Endothelial cell of umbilical vein (primary cell): ENCODE results near the gene ZNF628.

ENCODE experiments used
- CTCF ChIP-seq, 2 donors: IDR thresholded peaks; 1 replicate in 1 of 2; 2 replicates in 1 of 2; pipeline ENCODE4 v1.5.1; 2011; ENCODE audit warnings: low read length in 2 of 2, mild to moderate bottlenecking in 2 of 2, moderate library complexity in 2 of 2, control low read depth in 1 of 2, inconsistent platforms in 1 of 2, low read depth in 1 of 2; ENCODE audit not compliant: insufficient read depth in 1 of 2; ENCODE audit errors: extremely low read depth in 1 of 2
- EZH2 ChIP-seq: IDR thresholded peaks from 2 replicates; pipeline ENCODE4 v1.6.1; 2012; ENCODE audit warnings: borderline replicate concordance, low read depth, mild to moderate bottlenecking, moderate library complexity, low read length, inconsistent platforms; ENCODE audit not compliant: severe bottlenecking
- FOS ChIP-seq: IDR thresholded peaks from 2 replicates; pipeline ENCODE4 v1.6.1; 2011; ENCODE audit warnings: mild to moderate bottlenecking, low read length, moderate library complexity, borderline replicate concordance; ENCODE audit not compliant: insufficient read depth
- JUN ChIP-seq: IDR thresholded peaks from 2 replicates; pipeline ENCODE4 v1.6.1; 2011; ENCODE audit warnings: borderline replicate concordance, low read depth; ENCODE audit not compliant: insufficient read length, insufficient read depth
- MAX ChIP-seq: IDR thresholded peaks from 2 replicates; pipeline ENCODE4 v1.6.1; 2011; ENCODE audit not compliant: insufficient read depth, insufficient read length
- MYC ChIP-seq: IDR thresholded peaks from one replicate; pipeline ENCODE4 v1.6.1; 2011; ENCODE audit warnings: mild to moderate bottlenecking, low read depth, low read length
- POLR2A ChIP-seq: IDR thresholded peaks from 2 replicates; pipeline ENCODE4 v1.6.1; 2012; ENCODE audit warnings: low read depth, mild to moderate bottlenecking, control low read depth, low read length
- POLR2AphosphoS5 ChIP-seq: IDR thresholded peaks from 2 replicates; pipeline ENCODE4 v1.6.1; 2012; ENCODE audit warnings: low read depth, mild to moderate bottlenecking, control low read depth, low read length, moderate library complexity; ENCODE audit not compliant: insufficient read depth

DNA sequence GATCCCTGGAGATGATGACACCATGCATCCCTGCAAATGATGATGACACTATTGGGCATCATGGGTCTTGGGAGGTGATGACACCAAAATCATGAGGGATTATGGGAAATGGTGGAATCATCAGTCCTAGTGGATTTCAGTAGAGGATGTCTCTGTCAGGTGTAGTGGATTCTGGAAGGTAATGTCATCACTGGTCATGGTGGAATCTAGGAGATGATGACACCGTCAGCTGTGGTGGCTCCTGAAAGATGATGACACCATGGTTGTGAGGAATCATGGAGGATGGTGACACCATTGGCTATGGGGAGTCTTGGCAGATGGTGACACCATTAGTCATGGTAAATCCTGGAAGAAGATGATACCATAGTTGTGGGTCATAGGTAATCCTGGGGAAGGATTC is 45.2 kb upstream of the ZNF628 start:
- TF ChIP-seq POLR2A (no peak), CTCF (IDR thresholded peaks at IDR 0.05; ENCODE audit: extremely low read depth in 1 of 2, insufficient read depth in 1 of 2, low read depth in 1 of 2, low read length in 2 of 2) (no peak), POLR2AphosphoS5 (no peak), FOS (no peak), MYC (no peak), JUN (no peak), EZH2 (no peak), MAX (no peak)
